Neural progenitor cell (in vitro differentiated cells): Measurements from ENCODE around the gene HMGCS1.

Experiments used
- CTCF ChIP-seq: fragments of 200-600 bp; sonication (generic); IDR thresholded peaks from 2 replicates; pipeline ENCODE4 v1.5.1; 2017; ENCODE audit warnings: antibody characterized with exemption, mild to moderate bottlenecking
- EZH2 ChIP-seq: fragments of 200-600 bp; sonication (generic); IDR thresholded peaks from 2 replicates; pipeline ENCODE4 v1.6.1; 2017; ENCODE audit warnings: antibody characterized with exemption, mild to moderate bottlenecking, moderate library complexity

- TF ChIP-seq EZH2: no peak
- no peak for TF ChIP-seq CTCF
These were observed 35.0 kb upstream of the HMGCS1 start for GRCh38 chr5:43348207-43348606.
